Measurements from ENCODE around the gene BRSK2. TPM values are rescaled to one million over a fixed set of nuclear protein-coding genes. Genes with fewer than 3 reads are reported as not detected.

BRSK2 gene
- polyA plus RNA-seq, 1 of the 3 experiments (the other 2 are of a cell fraction) = 0.64 TPM

GRCh38 chr11:1504581-1505290, 115.0 kb downstream of the BRSK2 start:
- Histone ChIP-seq H3K4me2 (no peak overlapping the region), H3K9me2 (no peaks in the 10 kb centered on the region), H3K9me3 (no peaks in the 10 kb centered on the region), H4K20me1 (ENCODE audit: insufficient read depth) (peaks cover 81% of the 10 kb centered on the region), H3K27me3 (ENCODE audit: insufficient read depth) (no peaks in the 10 kb centered on the region), H3K4me1 (ENCODE audit: control insufficient read depth in 1 of 2, insufficient read depth in 2 of 2, low read depth in 1 of 2, low read length in 1 of 2) (peaks cover 0 to 54% of the 10 kb centered on the region in 2 experiments; a peak in 1 of 4 replicates), H3F3A (replicated peaks; ENCODE audit: insufficient read depth) (no peaks in the 10 kb centered on the region), H3K36me3 (replicated peaks in 1 of 2; ENCODE audit: control insufficient read depth in 1 of 2, insufficient read depth in 2 of 2, low read length in 1 of 2) (no peaks in the 10 kb centered on the region), H3K9ac (no peak overlapping the region), H2AFZ (ENCODE audit: low read depth) (no peak overlapping the region), H3K79me2 (ENCODE audit: insufficient read depth) (peaks cover 70% of the 10 kb centered on the region; the same call in 1 of the 2 replicates), H3K4me3 (ENCODE audit: low read depth in 2 of 2, low read length in 1 of 2) (no peak overlapping the region), H3K27ac (ENCODE audit: low read depth in 2 of 2, low read length in 1 of 2) (peak overlapping the region in 1 of 2 experiments; percentile 92; a peak in 2 of 4 replicates)
- 95% methylated on average over 13 of the region's 28 CpGs for WGBS (ENCODE audit: low lambda C conversion rate)
- ChIA-PET CTCF (interaction anchor here (0.6 to 7.6 kb wide), 6 partner anchors 10 to 282 kb away, joined by 3 to 40 read pairs (median 4); no protein-coding TSS in a partner anchor), POLR2A (interaction anchor here (1.6 kb wide), 1 partner anchor 66 kb away, joined by 3 read pairs; no protein-coding TSS in a partner anchor)
- no peak for DNase-seq
- TF ChIP-seq SIN3A (IDR thresholded peaks at IDR 0.05; ENCODE audit: borderline replicate concordance, low read depth, low read length) (no peak), RCOR1 (IDR thresholded peaks at IDR 0.05; ENCODE audit: low read length) (no peak), YY1 (IDR thresholded peaks at IDR 0.05; ENCODE audit: low read depth) (no peak), ZBTB33 (IDR thresholded peaks at IDR 0.05; ENCODE audit: borderline replicate concordance, low read depth) (no peak), JUND (IDR thresholded peaks at IDR 0.05) (no peak), USF2 (IDR thresholded peaks at IDR 0.05; ENCODE audit: borderline replicate concordance, low read depth, low read length) (no peak)

GRCh38 chr11:1505480-1505879, 115.7 kb downstream of the BRSK2 start:
- H3K9ac ChIP-seq = no peak overlapping the region
- ChIA-PET POLR2A (no interaction called here), CTCF (interaction anchor here (1.3 to 7.6 kb wide), 3 partner anchors 9 to 41 kb away, joined by 3 to 40 read pairs (median 6); no protein-coding TSS in a partner anchor)
- no peak overlapping the region for H3K4me2 ChIP-seq
- peaks cover 62% of the 10 kb centered on the region; the same call in 1 of the 2 replicates for H3K79me2 ChIP-seq (ENCODE audit: insufficient read depth)
- 84% methylated on average over 10 of the region's 11 CpGs for WGBS (ENCODE audit: low lambda C conversion rate)
- TF ChIP-seq PBX3 (IDR thresholded peaks at IDR 0.05) (no peak), TAF1 (IDR thresholded peaks at IDR 0.05; ENCODE audit: borderline replicate concordance, low read depth, low read length) (no peak), USF1 (IDR thresholded peaks at IDR 0.05; ENCODE audit: borderline replicate concordance, low read depth) (no peak), MXI1 (IDR thresholded peaks at IDR 0.05; ENCODE audit: low read depth, low read length) (no peak), SMC3 (IDR thresholded peaks at IDR 0.05; ENCODE audit: low read depth, low read length) (no peak), FOSL2 (IDR thresholded peaks at IDR 0.05; ENCODE audit: borderline replicate concordance, low read depth) (no peak), TCF12 (IDR thresholded peaks at IDR 0.05) (no peak), JUND (IDR thresholded peaks at IDR 0.05) (no peak), TEAD4 (IDR thresholded peaks at IDR 0.05; ENCODE audit: borderline replicate concordance, insufficient read depth) (no peak), SIN3A (IDR thresholded peaks at IDR 0.05; ENCODE audit: borderline replicate concordance, low read depth, low read length) (no peak), ELF1 (IDR thresholded peaks at IDR 0.05) (no peak), MAX (IDR thresholded peaks at IDR 0.05; ENCODE audit: low read depth) (no peak), EZH2phosphoT487 (IDR thresholded peaks at IDR 0.05; ENCODE audit: borderline replicate concordance, low read depth) (no peak), RAD21 (IDR thresholded peaks at IDR 0.05; ENCODE audit: low read length) (no peak), FOXM1 (IDR thresholded peaks at IDR 0.05; ENCODE audit: low read depth) (no peak), POLR2AphosphoS5 (IDR thresholded peaks at IDR 0.05; ENCODE audit: low read depth, low read length) (no peak), MEF2A (IDR thresholded peaks at IDR 0.05; ENCODE audit: borderline replicate concordance, low read depth) (no peak)
- peaks cover 0 to 54% of the 10 kb centered on the region in 2 experiments; a peak in 1 of 4 replicates for H3K4me1 ChIP-seq (ENCODE audit: control insufficient read depth in 1 of 2, insufficient read depth in 2 of 2, low read depth in 1 of 2, low read length in 1 of 2)
- H2AFZ ChIP-seq (ENCODE audit: low read depth) = no peak overlapping the region
- H3K27me3 ChIP-seq (ENCODE audit: insufficient read depth) = no peaks in the 10 kb centered on the region
- no peak overlapping the region for H3K4me3 ChIP-seq (ENCODE audit: low read depth in 2 of 2, low read length in 1 of 2)
- DNase-seq = no peak
- no peaks in the 10 kb centered on the region for H3F3A ChIP-seq (replicated peaks; ENCODE audit: insufficient read depth)
- no peaks in the 10 kb centered on the region for H3K36me3 ChIP-seq (replicated peaks in 1 of 2; ENCODE audit: control insufficient read depth in 1 of 2, insufficient read depth in 2 of 2, low read length in 1 of 2)
- H3K27ac ChIP-seq (ENCODE audit: low read depth in 2 of 2, low read length in 1 of 2) = no peak overlapping the region
- no peaks in the 10 kb centered on the region for H3K9me2 ChIP-seq
- no peaks in the 10 kb centered on the region for H3K9me3 ChIP-seq
- H4K20me1 ChIP-seq (ENCODE audit: insufficient read depth) = peaks cover 78% of the 10 kb centered on the region
